Karpas-422 (cell line): ENCODE results near the gene PRPF19. TPM values are rescaled to one million over a fixed set of nuclear protein-coding genes. Genes with fewer than 3 reads are reported as not detected.
A peak's percentile ranks its signal among the peaks of the same experiment; 100 is the strongest.

ENCODE experiments used
- DNase-seq: peaks from one replicate; pipeline ENCODE4 v3.0.0-alpha.2; 2015
- H2AFZ ChIP-seq: fragments of 200-600 bp; sonication (generic); 2 replicates; pipeline ENCODE4 v1.6.1; 2014; ENCODE audit warnings: antibody characterized with exemption, low read length, mixed read lengths
- H3K27ac ChIP-seq: fragments of 200-600 bp; sonication (generic); 2 replicates; pipeline ENCODE4 v1.5.1; 2014; ENCODE audit warnings: mild to moderate bottlenecking, low read length, moderate library complexity
- H3K27me3 ChIP-seq: fragments of 200-600 bp; sonication (generic); 2 replicates; pipeline ENCODE4 v1.6.1; 2014; ENCODE audit warnings: low read length, mixed read lengths
- H3K36me3 ChIP-seq: fragments of 200-600 bp; sonication (generic); 2 replicates; pipeline ENCODE4 v1.6.1; 2014; ENCODE audit warnings: low read length, mixed read lengths; ENCODE audit not compliant: insufficient read depth
- H3K4me1 ChIP-seq: fragments of 200-600 bp; sonication (generic); 2 replicates; pipeline ENCODE4 v1.6.1; 2014; ENCODE audit warnings: mild to moderate bottlenecking, low read length, mixed read lengths
- H3K4me2 ChIP-seq: fragments of 200-600 bp; sonication (generic); 2 replicates; pipeline ENCODE4 v1.6.1; 2014; ENCODE audit warnings: low read length, low read depth, mild to moderate bottlenecking; ENCODE audit not compliant: poor library complexity, severe bottlenecking
- H3K4me3 ChIP-seq: fragments of 200-600 bp; sonication (generic); 2 replicates; pipeline ENCODE4 v1.5.1; 2014; ENCODE audit warnings: mild to moderate bottlenecking, antibody characterized with exemption, low read length, mixed read lengths
- H3K79me2 ChIP-seq: fragments of 200-600 bp; sonication (generic); 2 replicates; pipeline ENCODE4 v1.6.1; 2014; ENCODE audit warnings: mild to moderate bottlenecking, low read length, mixed read lengths
- H3K9ac ChIP-seq: fragments of 200-600 bp; sonication (generic); 2 replicates; pipeline ENCODE4 v1.6.0; 2014; ENCODE audit warnings: low read length
- H3K9me2 ChIP-seq: fragments of 200-600 bp; sonication (generic), shearing (Covaris generic); replicated peaks from 2 replicates; pipeline ENCODE4 v1.6.0; 2014; ENCODE audit warnings: mild to moderate bottlenecking, low read length, moderate library complexity; ENCODE audit not compliant: insufficient read depth
- H3K9me3 ChIP-seq: fragments of 300-700, 200-600 bp; sonication (generic); 2 replicates; pipeline ENCODE4 v1.6.1; 2014; ENCODE audit warnings: low read length, mixed read lengths
- H4K20me1 ChIP-seq: fragments of 200-600 bp; sonication (generic); 2 replicates; pipeline ENCODE4 v1.6.1; 2014; ENCODE audit warnings: mild to moderate bottlenecking, antibody characterized with exemption, low read length, low read depth; ENCODE audit not compliant: insufficient read depth
- total RNA-seq: library from RNA; depleted of rRNA; stranded (reverse); fragments of >200 nt; shearing (Covaris generic); gene quantifications from 2 replicates; pipeline ENCODE4 v1.2.3, GENCODE V29; 2014; ENCODE audit warnings: low replicate concordance

PRPF19 gene
- total RNA-seq, 1 experiment from 2014 or later: 109 TPM

DNA sequence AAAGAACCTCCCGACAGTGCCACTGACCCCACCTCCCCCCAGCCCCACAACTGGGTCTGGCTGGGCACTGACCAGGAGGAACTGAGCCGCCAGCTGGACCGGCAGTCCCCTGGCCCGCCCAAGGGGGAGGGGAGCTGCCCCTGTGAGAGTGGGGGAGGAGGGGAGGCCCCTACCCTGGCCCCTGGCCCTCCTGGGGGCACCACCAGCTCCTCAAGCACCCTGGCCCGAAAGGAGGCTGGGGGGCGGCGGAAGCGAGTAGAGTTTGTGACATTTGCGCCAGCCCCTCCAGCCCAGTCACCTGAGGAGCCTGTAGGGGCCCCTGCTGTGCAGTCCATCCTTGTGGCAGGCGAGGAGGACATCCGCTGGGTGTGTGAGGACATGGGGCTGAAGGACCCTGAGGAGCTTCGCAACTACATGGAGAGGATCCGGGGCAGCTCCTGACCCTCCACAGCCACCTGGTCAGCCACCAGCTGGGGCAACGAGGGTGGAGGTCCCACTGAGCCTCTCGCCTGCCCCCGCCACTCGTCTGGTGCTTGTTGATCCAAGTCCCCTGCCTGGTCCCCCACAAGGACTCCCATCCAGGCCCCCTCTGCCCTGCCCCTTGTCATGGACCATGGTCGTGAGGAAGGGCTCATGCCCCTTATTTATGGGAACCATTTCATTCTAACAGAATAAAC lies 30.2 kb upstream of the PRPF19 start:
- no peak overlapping the region for H3K9ac ChIP-seq
- H3K27ac ChIP-seq: no peak overlapping the region
- DNase-seq: no peak

DNA sequence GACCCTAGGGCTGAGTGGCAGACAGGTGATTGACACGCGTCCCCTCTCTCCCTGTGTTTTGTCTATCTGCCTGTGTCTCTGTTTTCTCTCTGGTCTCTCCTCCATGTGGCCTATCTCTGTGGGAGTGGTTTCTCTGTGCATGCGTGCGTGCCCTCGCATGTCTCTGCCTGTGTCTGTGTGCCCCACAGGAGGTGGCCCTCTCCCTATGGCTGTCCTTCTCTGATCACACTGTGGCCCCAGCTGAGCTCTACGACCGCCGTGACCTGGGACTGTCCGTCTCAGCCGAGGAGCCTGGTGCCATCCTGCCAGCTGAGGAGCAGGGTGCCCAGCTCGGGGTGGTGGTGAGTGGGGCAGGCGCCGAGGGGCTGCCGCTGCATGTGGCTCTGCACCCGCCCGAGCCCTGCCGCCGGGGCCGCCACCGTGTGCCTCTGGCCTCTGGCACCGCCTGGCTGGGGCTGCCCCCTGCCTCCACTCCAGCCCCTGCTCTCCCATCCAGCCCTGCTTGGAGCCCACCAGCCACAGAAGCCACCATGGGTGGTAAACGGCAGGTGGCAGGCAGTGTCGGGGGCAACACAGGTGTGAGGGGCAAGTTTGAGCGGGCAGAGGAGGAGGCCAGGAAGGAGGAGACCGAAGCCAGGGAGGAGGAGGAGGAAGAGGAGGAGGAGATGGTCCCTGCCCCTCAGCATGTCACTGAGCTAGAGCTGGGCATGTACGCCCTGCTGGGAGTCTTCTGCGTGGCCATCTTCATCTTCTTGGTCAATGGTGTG lies 29.5 kb upstream of the PRPF19 start:
- H3K4me3 ChIP-seq: no peak overlapping the region
- no peaks in the 10 kb centered on the region for H4K20me1 ChIP-seq
- H3K9ac ChIP-seq: no peak overlapping the region
- no peaks in the 10 kb centered on the region for H3K9me2 ChIP-seq
- H3K27ac ChIP-seq: 0 out of 2 replicates have a peak overlapping the region, but pooled peaks have one; percentile 16
- peaks cover 28% of the 10 kb centered on the region for H3K4me1 ChIP-seq
- H3K27me3 ChIP-seq: no peaks in the 10 kb centered on the region
- H3K79me2 ChIP-seq: no peaks in the 10 kb centered on the region
- H3K36me3 ChIP-seq: no peaks in the 10 kb centered on the region
- no peak for DNase-seq
- H3K9me3 ChIP-seq: no peaks in the 10 kb centered on the region
- no peak overlapping the region for H2AFZ ChIP-seq
- H3K4me2 ChIP-seq: no peak overlapping the region

More for the DNA sequence above, 30.2 kb upstream of the PRPF19 start:
- H3K9me2 ChIP-seq: no peaks in the 10 kb centered on the region
- peaks cover 23% of the 10 kb centered on the region for H3K4me1 ChIP-seq
- no peaks in the 10 kb centered on the region for H4K20me1 ChIP-seq
- no peaks in the 10 kb centered on the region for H3K79me2 ChIP-seq
- H3K9me3 ChIP-seq: no peaks in the 10 kb centered on the region
- H3K4me2 ChIP-seq: no peak overlapping the region
- no peaks in the 10 kb centered on the region for H3K27me3 ChIP-seq
- H3K36me3 ChIP-seq: peaks cover 6% of the 10 kb centered on the region; the same call in 1 of the 2 replicates
- no peak overlapping the region for H2AFZ ChIP-seq
- no peak overlapping the region for H3K4me3 ChIP-seq

DNA sequence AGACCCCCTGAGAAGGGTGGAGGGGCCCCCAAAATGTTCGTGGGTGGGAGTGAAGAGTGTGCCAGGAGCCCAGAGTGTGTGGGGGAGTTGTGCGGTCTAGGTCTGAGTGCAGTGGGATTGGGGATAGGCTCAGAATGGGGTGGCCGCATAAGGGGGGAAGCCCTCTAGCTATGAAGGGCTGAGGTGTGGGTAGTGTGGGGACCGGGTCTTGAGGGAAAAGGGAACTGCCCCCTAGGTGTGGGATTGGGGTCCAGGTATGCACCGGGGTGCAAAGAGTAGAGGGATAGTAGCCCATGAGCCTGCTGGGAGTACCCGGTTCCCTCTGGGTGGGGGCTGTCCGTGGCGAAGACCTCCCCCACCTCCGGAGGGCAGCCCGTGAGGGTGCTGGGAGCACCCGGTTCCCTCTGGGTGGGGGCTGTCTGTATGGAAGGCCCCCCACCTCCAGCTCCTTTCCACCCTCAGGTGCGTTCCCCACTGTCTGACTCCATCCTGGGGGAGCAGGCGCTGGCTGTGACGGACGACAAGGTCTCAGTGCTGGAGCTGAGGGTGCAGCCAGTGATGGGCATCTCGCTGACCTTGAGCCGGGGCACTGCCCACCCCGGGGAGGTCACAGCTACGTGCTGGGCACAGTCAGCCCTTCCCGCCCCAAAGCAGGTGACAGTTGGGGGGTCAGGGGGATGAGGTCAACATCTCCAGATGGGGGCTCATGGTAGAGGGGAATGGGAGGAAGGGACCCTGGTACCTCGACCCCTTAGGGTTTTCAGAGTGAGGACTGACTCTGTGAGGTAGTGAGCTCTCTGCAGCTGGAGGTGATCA lies 28.6 kb upstream of the PRPF19 start:
- H3K9me3 ChIP-seq: no peaks in the 10 kb centered on the region
- H3K9me2 ChIP-seq: no peaks in the 10 kb centered on the region
- H3K4me2 ChIP-seq: no peak overlapping the region
- no peaks in the 10 kb centered on the region for H3K27me3 ChIP-seq
- no peak overlapping the region for H3K9ac ChIP-seq
- no peak for DNase-seq
- H4K20me1 ChIP-seq: no peaks in the 10 kb centered on the region
- H3K27ac ChIP-seq: 0 out of 2 replicates have a peak overlapping the region, but pooled peaks have one; percentile 16
- H3K4me1 ChIP-seq: peaks cover 28% of the 10 kb centered on the region
- no peaks in the 10 kb centered on the region for H3K36me3 ChIP-seq
- no peaks in the 10 kb centered on the region for H3K79me2 ChIP-seq
- H3K4me3 ChIP-seq: no peak overlapping the region
- no peak overlapping the region for H2AFZ ChIP-seq

DNA sequence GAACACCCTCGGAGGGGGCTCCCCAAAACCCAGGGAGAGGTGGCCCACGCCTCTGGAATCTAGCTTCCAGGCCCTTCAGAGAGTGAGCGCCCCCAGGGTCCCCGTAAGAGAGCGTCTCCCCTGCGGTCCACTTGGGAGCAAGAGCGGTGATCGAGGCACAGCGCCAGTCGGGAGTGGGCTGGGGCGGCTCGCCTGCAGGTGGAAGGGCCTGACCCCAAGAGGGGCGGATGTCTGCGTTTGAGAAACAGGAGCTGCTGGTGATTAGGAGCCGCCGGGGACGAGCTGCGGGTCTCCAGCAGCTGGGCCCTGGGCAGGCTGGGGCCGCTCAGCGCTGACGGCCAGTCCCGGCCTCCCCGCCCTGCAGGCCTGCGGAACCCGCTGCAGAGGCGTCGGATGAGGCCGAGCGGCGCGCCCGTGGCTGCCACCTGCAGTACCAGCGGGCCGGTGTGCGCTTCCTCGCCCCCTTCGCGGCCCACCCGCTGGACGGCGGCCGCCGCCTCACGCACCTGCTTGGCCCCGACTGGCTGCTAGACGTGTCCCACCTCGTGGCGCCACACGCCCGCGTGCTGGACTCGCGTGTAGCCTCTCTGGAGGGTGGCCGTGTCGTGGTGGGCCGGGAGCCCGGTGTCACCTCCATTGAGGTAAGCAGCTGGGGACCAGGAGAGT lies 27.9 kb upstream of the PRPF19 start:
- no peak overlapping the region for H3K4me2 ChIP-seq
- H2AFZ ChIP-seq: no peak overlapping the region
- H3K9ac ChIP-seq: no peak overlapping the region
- no peaks in the 10 kb centered on the region for H3K9me2 ChIP-seq
- H4K20me1 ChIP-seq: no peaks in the 10 kb centered on the region
- no peaks in the 10 kb centered on the region for H3K27me3 ChIP-seq
- no peak for DNase-seq
- no peaks in the 10 kb centered on the region for H3K36me3 ChIP-seq
- H3K4me3 ChIP-seq: no peak overlapping the region
- no peaks in the 10 kb centered on the region for H3K9me3 ChIP-seq
- peaks cover 28% of the 10 kb centered on the region for H3K4me1 ChIP-seq
- no peak overlapping the region for H3K27ac ChIP-seq
- H3K79me2 ChIP-seq: no peaks in the 10 kb centered on the region

DNA sequence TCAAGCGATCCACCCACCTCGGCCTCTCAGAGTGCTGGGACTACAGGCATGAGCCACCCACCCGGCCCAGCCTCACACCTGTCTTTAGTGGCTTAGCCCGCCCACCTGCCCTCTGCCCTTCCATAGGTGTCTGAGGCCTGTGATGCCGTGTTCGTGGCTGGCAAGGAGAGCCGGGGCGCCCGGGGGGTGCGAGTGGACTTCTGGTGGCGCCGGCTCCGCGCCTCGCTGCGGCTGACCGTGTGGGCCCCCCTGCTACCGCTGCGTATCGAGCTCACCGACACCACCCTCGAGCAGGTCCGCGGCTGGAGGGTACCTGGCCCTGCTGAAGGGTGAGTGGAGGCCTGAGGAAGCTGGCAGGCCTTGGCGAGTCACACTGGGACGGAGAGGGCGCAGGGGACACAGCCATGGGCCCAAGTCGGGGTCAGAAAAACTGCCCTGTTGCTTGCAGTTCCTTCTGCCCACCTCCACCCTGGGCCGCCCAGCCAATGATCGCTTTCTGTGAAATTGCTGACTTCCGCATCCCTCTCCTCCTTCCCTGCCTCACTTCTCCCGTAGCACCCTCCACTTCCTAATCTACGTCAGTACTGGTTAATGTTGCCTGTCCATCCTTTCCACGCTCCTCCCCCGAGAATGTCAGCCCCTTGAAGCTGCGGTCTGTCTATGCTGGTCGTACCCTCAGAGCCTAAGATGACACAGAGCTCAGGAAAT lies 27.2 kb upstream of the PRPF19 start:
- H3K27ac ChIP-seq: peak overlapping the region; percentile 97
- H3K27me3 ChIP-seq: no peaks in the 10 kb centered on the region
- no peak overlapping the region for H3K4me2 ChIP-seq

DNA sequence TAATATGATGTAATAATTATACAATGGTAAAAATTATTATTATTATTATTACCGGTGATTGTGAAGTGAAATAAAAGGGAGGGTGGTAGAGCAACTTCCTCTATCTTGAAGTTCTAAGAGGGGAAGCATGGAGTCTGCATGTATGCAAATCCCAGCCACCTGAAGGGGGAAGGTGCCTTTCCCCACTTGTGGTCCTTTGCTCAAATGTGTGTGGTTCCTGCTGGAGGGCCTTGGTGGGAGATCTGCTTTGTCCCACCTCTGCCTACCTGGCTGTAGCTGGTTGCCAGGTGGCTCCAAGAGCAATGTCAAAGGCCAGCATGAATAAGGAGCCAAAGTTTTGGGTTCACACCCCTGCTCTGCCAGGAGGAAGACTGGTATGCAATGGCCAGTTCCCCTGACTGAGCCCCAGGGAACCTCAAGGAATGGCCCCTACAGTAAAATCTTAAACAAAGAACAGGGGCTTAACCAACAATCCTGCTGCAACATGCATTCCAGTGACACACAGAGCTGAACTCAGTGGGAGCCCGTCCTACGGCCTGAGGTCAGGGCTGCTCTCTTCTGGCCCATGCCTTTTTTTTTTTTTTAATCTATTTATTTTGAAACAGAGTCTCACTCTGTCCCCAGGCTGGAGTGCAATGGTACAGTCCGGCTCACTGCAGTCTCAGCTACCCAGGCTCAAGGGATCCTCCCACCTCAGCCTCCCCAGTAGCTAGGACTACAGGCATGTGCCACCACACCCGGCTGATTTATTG lies 26.4 kb upstream of the PRPF19 start:
- H3K27me3 ChIP-seq: no peaks in the 10 kb centered on the region
- no peaks in the 10 kb centered on the region for H3K79me2 ChIP-seq
- no peaks in the 10 kb centered on the region for H4K20me1 ChIP-seq
- no peak overlapping the region; the same call in none of the 2 replicates for H3K4me3 ChIP-seq
- H3K9me3 ChIP-seq: no peaks in the 10 kb centered on the region
- no peak overlapping the region for H2AFZ ChIP-seq
- no peaks in the 10 kb centered on the region for H3K36me3 ChIP-seq
- no peaks in the 10 kb centered on the region for H3K9me2 ChIP-seq
- peak; percentile 87 for DNase-seq
- peak overlapping the region; percentile 97 for H3K27ac ChIP-seq
- H3K4me2 ChIP-seq: peak overlapping the region; percentile 79
- peaks cover 28% of the 10 kb centered on the region for H3K4me1 ChIP-seq
- peak overlapping the region; percentile 69 for H3K9ac ChIP-seq

More for the DNA sequence above, 27.2 kb upstream of the PRPF19 start:
- Histone ChIP-seq H3K4me3 (no peak overlapping the region), H2AFZ (no peak overlapping the region), H3K9me2 (no peaks in the 10 kb centered on the region), H3K4me1 (peaks cover 28% of the 10 kb centered on the region), H3K9me3 (no peaks in the 10 kb centered on the region), H4K20me1 (no peaks in the 10 kb centered on the region), H3K36me3 (no peaks in the 10 kb centered on the region), H3K9ac (0 out of 2 replicates have a peak overlapping the region, but pooled peaks have one; percentile 46), H3K79me2 (no peaks in the 10 kb centered on the region)
- no peak for DNase-seq

DNA sequence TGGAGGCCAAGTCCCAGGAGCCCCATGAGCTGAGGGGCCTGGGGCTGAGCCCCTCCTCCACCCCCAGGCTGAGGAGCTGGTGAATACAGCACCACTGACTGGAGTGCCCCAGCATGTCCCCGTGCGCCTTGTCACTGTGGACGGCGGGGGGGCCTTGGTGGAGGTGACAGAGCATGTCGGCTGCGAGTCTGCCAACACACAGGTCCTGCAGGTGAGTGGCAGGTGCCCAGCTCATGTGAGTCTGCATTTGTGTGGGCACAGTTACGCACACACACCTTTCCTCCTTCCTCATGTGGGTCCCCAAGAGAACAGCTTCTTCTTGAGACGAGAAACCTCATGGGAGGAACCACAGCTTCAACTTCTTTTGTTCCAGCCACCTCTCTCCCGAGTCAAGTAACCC lies 25.5 kb upstream of the PRPF19 start:
- H3K9ac ChIP-seq: peak overlapping the region; percentile 69
- no peaks in the 10 kb centered on the region for H3K9me3 ChIP-seq
- H3K4me2 ChIP-seq: peak overlapping the region; percentile 79
- DNase-seq: peak; percentile 80
- no peaks in the 10 kb centered on the region for H4K20me1 ChIP-seq
- H3K9me2 ChIP-seq: no peaks in the 10 kb centered on the region
- H3K27ac ChIP-seq: peak overlapping the region; percentile 97
- H2AFZ ChIP-seq: peak overlapping the region; percentile 88; the same call in 1 of the 2 replicates
- H3K36me3 ChIP-seq: no peaks in the 10 kb centered on the region
- peaks cover 28% of the 10 kb centered on the region for H3K4me1 ChIP-seq
- no peaks in the 10 kb centered on the region for H3K79me2 ChIP-seq
- peak overlapping the region; percentile 56 for H3K4me3 ChIP-seq
- H3K27me3 ChIP-seq: no peaks in the 10 kb centered on the region
